HEK293 (cell line): Measurements from ENCODE around the gene CD84.

ENCODE experiments used
- CTCF ChIA-PET: fragments of 350-600 bp; formaldehyde crosslinking; extraction: SDS; loops from one replicate; lab custom pipeline; 2021; ENCODE audit warnings: antibody characterized with exemption; lab: Yijun Ruan, JAX
- POLR2A ChIA-PET: fragments of 300-600 bp; formaldehyde crosslinking; extraction: SDS; loops from one replicate; lab custom pipeline; 2020; ENCODE audit warnings: antibody characterized with exemption, inconsistent platforms; lab: Yijun Ruan, JAX
- H3K27ac ChIP-seq: fragments of 200-500 bp; sonication (Bioruptor generic); 2 replicates; pipeline ENCODE4 v1.5.1; 2014; ENCODE audit warnings: low read depth, low read length, control low read depth, inconsistent platforms; ENCODE audit errors: extremely low read depth
- H3K36me3 ChIP-seq, 2 experiments: fragments of 200-500 bp in 1 of 2; sonication (Bioruptor generic) in 1 of 2; 1 replicate in 1 of 2; 2 replicates in 1 of 2; pipeline ENCODE4 v1.5.1; 2014 to 2017; ENCODE audit warnings: inconsistent platforms in 2 of 2, low read length in 2 of 2; ENCODE audit not compliant: control insufficient read depth in 2 of 2, insufficient read depth in 1 of 2
- H3K4me1 ChIP-seq: fragments of 200-500 bp; sonication (Bioruptor generic); 2 replicates; pipeline ENCODE4 v1.5.1; 2014; ENCODE audit warnings: mild to moderate bottlenecking, low read length, inconsistent platforms; ENCODE audit not compliant: control insufficient read depth, insufficient read depth
- H3K4me3 ChIP-seq: 2 replicates; pipeline ENCODE4 v1.5.1; 2011; ENCODE audit warnings: low read depth, mild to moderate bottlenecking, control low read depth, low read length, moderate library complexity
- H3K9me3 ChIP-seq: fragments of 200-500 bp; sonication (Bioruptor generic); 2 replicates; pipeline ENCODE4 v1.5.1; 2014; ENCODE audit warnings: low read depth, low read length, inconsistent platforms; ENCODE audit not compliant: control insufficient read depth, insufficient read depth
- ZBTB7A ChIP-seq: fragments of 450-650 bp; formaldehyde crosslinking; IDR thresholded peaks from 2 replicates; pipeline ENCODE4 v1.5.1; 2016; ENCODE audit warnings: low read depth, missing biosample characterization, missing genetic modification characterization
- ZFP69B ChIP-seq: fragments of 450-650 bp; formaldehyde crosslinking; IDR thresholded peaks from 2 replicates; pipeline ENCODE4 v1.5.1; 2016; ENCODE audit warnings: missing biosample characterization, missing genetic modification characterization
- ZNF140 ChIP-seq: fragments of 450-650 bp; formaldehyde crosslinking; IDR thresholded peaks from 2 replicates; pipeline ENCODE4 v1.5.1; 2016; ENCODE audit warnings: missing biosample characterization, missing genetic modification characterization
- ZNF311 ChIP-seq: fragments of 450-650 bp; formaldehyde crosslinking; IDR thresholded peaks from 2 replicates; pipeline ENCODE4 v1.5.1; 2017; ENCODE audit warnings: missing biosample characterization, missing genetic modification characterization, borderline replicate concordance
- ZNF433 ChIP-seq: fragments of 450-650 bp; formaldehyde crosslinking; IDR thresholded peaks from 2 replicates; pipeline ENCODE4 v1.5.1; 2016; ENCODE audit warnings: missing biosample characterization, missing genetic modification characterization, low read depth
- ZNF521 ChIP-seq: fragments of 450-650 bp; formaldehyde crosslinking; IDR thresholded peaks from 2 replicates; pipeline ENCODE4 v1.5.1; 2017; ENCODE audit warnings: missing biosample characterization, mild to moderate bottlenecking, missing genetic modification characterization
- ZNF530 ChIP-seq: fragments of 450-650 bp; formaldehyde crosslinking; IDR thresholded peaks from 2 replicates; pipeline ENCODE4 v1.5.1; 2016; ENCODE audit warnings: low read depth, missing biosample characterization, missing genetic modification characterization
- ZNF560 ChIP-seq: fragments of 450-650 bp; formaldehyde crosslinking; IDR thresholded peaks from 2 replicates; pipeline ENCODE4 v1.5.1; 2017; ENCODE audit warnings: missing biosample characterization, missing genetic modification characterization, borderline replicate concordance
- ZNF623 ChIP-seq: fragments of 450-650 bp; formaldehyde crosslinking; IDR thresholded peaks from 2 replicates; pipeline ENCODE4 v1.5.1; 2016; ENCODE audit warnings: missing biosample characterization, missing genetic modification characterization
- ZNF768 ChIP-seq: fragments of 450-650 bp; formaldehyde crosslinking; IDR thresholded peaks from 2 replicates; pipeline ENCODE4 v1.5.1; 2018; ENCODE audit warnings: missing biosample characterization, mild to moderate bottlenecking, missing genetic modification characterization
- TF ChIP-seq, protein P1 (sequence below): fragments of 450-650 bp; formaldehyde crosslinking; IDR thresholded peaks from 2 replicates; pipeline ENCODE4; 2016; ENCODE audit warnings: missing biosample characterization, missing genetic modification characterization
- TF ChIP-seq, protein P2 (sequence below): fragments of 450-650 bp; formaldehyde crosslinking; IDR thresholded peaks from 2 replicates; pipeline ENCODE4 v1.5.1; 2016; ENCODE audit warnings: missing biosample characterization, missing genetic modification characterization
- TF ChIP-seq, protein P3 (sequence below): fragments of 450-650 bp; formaldehyde crosslinking; IDR thresholded peaks from 2 replicates; pipeline ENCODE4 v1.5.1; 2016; ENCODE audit warnings: missing biosample characterization, missing genetic modification characterization

The CD84 gene

DNA sequence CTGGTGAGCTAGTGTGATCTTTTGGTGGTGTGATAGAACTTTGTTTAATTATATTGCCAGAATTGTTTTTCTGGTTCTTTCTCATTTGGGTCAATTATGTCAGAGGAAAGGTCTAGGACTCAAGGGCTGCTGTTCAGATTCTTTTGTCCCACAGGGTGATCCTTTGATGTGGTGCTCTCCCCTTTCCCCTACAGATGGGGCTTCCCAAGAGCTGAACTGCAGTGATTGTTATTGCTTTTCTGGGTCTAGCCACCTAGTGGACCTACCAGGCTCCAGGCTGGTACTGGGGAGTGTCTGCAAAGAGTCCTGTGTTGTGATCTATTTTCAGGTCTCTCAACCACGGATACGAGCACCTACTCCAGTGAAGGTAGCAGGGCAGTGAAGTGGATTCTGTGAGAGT, 25.9 kb upstream of the CD84 start:
- TF ChIP-seq, protein P1, sequence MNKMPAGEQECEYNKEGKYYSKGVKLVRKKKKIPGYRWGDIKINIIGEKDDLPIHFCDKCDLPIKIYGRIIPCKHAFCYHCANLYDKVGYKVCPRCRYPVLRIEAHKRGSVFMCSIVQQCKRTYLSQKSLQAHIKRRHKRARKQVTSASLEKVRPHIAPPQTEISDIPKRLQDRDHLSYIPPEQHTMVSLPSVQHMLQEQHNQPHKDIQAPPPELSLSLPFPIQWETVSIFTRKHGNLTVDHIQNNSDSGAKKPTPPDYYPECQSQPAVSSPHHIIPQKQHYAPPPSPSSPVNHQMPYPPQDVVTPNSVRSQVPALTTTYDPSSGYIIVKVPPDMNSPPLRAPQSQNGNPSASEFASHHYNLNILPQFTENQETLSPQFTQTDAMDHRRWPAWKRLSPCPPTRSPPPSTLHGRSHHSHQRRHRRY (tag by site-specific recombination), result no peak
- Histone ChIP-seq H3K36me3 (no peaks in the 10 kb centered on the region), H3K4me3 (no peak overlapping the region), H3K9me3 (no peaks in the 10 kb centered on the region), H3K4me1 (no peaks in the 10 kb centered on the region), H3K27ac (no peak overlapping the region)
- POLR2A ChIA-PET, result no interaction called here
- CTCF ChIA-PET, result interaction anchor here (0.5 to 4.0 kb wide), 4 partner anchors 8 to 520 kb away, joined by 3 to 24 read pairs (median 4); no protein-coding TSS in a partner anchor

DNA sequence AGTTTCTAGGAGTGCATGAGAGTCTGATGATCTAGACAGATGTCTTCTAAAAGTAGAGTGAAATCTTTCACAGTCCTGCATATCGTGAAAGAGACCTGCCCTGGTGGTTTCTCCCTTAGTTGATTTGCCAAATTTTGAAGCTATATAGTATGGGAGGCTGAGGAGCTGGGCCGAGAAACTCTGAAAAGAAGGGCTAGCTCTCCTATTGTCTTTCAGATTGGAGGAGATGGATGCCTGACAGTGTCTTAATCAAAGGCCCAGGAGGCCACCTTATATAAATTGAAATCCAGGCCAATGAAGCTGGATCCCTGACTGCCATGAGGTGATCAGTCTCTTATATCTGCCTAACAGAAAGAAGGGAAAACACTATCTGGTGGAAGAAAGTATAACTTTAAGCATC, 18.4 kb upstream of the CD84 start:
- no peak for TF ChIP-seq ZNF560 (tag by site-specific recombination)
- TF ChIP-seq ZNF311 (tag by site-specific recombination), result no peak
- no peak for TF ChIP-seq ZNF433
- TF ChIP-seq ZNF140 (tag by site-specific recombination), result no peak
- TF ChIP-seq, protein P2, sequence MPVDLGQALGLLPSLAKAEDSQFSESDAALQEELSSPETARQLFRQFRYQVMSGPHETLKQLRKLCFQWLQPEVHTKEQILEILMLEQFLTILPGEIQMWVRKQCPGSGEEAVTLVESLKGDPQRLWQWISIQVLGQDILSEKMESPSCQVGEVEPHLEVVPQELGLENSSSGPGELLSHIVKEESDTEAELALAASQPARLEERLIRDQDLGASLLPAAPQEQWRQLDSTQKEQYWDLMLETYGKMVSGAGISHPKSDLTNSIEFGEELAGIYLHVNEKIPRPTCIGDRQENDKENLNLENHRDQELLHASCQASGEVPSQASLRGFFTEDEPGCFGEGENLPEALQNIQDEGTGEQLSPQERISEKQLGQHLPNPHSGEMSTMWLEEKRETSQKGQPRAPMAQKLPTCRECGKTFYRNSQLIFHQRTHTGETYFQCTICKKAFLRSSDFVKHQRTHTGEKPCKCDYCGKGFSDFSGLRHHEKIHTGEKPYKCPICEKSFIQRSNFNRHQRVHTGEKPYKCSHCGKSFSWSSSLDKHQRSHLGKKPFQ (tag by site-specific recombination), result no peak
- TF ChIP-seq, protein P3, sequence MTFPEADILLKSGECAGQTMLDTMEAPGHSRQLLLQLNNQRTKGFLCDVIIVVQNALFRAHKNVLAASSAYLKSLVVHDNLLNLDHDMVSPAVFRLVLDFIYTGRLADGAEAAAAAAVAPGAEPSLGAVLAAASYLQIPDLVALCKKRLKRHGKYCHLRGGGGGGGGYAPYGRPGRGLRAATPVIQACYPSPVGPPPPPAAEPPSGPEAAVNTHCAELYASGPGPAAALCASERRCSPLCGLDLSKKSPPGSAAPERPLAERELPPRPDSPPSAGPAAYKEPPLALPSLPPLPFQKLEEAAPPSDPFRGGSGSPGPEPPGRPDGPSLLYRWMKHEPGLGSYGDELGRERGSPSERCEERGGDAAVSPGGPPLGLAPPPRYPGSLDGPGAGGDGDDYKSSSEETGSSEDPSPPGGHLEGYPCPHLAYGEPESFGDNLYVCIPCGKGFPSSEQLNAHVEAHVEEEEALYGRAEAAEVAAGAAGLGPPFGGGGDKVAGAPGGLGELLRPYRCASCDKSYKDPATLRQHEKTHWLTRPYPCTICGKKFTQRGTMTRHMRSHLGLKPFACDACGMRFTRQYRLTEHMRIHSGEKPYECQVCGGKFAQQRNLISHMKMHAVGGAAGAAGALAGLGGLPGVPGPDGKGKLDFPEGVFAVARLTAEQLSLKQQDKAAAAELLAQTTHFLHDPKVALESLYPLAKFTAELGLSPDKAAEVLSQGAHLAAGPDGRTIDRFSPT (tag by site-specific recombination), result no peak
- TF ChIP-seq ZNF530, result no peak
- no peak for TF ChIP-seq ZFP69B (tag by site-specific recombination)
- no peak for TF ChIP-seq ZNF768 (tag by site-specific recombination)
- no peak for TF ChIP-seq ZBTB7A (tag by site-specific recombination)
- TF ChIP-seq, protein P1 (tag by site-specific recombination), result no peak
- TF ChIP-seq ZNF623 (tag by site-specific recombination), result no peak
- TF ChIP-seq, all 188 proteins: peak for 0
- Histone ChIP-seq H3K36me3 (no peaks in the 10 kb centered on the region), H3K4me3 (no peak overlapping the region), H3K27ac (no peak overlapping the region), H3K9me3 (no peaks in the 10 kb centered on the region), H3K4me1 (no peaks in the 10 kb centered on the region)
- CTCF ChIA-PET, result interaction anchor here (1.0 to 1.2 kb wide), 3 partner anchors 9 to 169 kb away, joined by 3 to 5 read pairs (median 3); no protein-coding TSS in a partner anchor
- POLR2A ChIA-PET, result no interaction called here

DNA sequence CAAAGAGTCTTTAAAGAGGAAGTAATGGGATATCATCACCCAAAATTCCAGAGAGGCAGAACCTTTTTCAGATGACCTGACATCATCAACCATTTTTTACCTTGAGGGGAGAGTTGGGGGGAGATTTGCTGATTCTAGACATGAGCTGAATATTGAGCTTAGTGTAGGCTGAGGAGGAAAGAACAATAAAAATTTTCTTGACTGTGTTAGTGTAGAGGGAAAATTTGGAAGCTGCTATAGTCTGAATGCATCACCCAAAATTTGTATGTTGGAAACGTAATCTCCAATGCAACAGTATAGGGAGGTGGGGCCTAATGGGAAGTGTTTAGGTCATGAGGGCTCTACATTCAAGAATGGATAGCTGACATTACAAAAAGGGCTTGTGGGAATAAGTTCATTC, 17.8 kb upstream of the CD84 start:
- Histone ChIP-seq H3K4me3 (no peak overlapping the region), H3K27ac (no peak overlapping the region), H3K36me3 (no peaks in the 10 kb centered on the region), H3K4me1 (no peaks in the 10 kb centered on the region), H3K9me3 (no peaks in the 10 kb centered on the region)
- ChIA-PET CTCF (interaction anchor here (1.1 kb wide), 1 partner anchor 9 kb away, joined by 5 read pairs; no protein-coding TSS in a partner anchor), POLR2A (no interaction called here)
- TF ChIP-seq ZNF521 (tag by site-specific recombination), result no peak
